SU-DHL-6 (cell line): Measurements from ENCODE around the gene ORM1.

Experiments used
- EZH2phosphoT487 ChIP-seq: fragments of 200-600 bp; sonication (generic), shearing (Covaris generic); conservative IDR thresholded peaks from 2 replicates; pipeline ENCODE4 v1.6.1; 2018; ENCODE audit warnings: mild to moderate bottlenecking, antibody characterized with exemption, low read length, moderate library complexity, mixed read lengths
- TF ChIP-seq, protein P1 (sequence below): fragments of 200-600 bp; sonication (generic); IDR thresholded peaks from one replicate; pipeline ENCODE4 v1.5.1; 2017; ENCODE audit warnings: antibody characterized with exemption, mild to moderate bottlenecking, low read length, moderate library complexity; ENCODE audit not compliant: insufficient read depth, poor library complexity, severe bottlenecking

DNA sequence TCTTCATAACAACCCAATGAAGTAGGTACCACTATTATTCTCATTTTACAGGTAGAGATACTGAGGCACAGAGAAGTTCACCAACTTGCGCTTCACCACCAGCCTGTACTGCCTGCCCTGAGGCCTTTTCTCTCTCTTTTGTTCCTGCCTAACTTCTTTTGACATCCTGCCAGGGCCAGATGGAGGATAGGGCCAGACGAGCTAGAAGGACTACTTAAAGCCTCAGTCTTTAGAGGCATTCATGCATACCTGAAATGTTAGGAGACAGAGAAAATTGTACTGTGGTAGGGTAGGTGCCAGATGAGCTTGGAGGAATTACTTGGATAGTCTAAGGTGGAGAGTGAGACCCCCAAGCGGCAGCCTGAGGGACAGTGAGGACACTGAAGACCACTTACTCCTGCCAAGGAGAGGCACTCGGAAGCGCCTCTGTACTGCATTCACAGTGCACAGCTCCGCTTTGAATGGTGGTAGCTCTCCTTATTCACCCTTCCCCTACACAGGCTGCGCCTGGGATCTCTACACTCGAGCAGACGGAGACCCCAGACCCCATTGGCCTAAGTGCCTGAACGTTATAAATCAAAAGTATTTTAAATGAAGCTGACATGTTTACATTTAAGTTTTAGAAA is 6.2 kb upstream of the ORM1 start:
- no peak for TF ChIP-seq EZH2phosphoT487
- TF ChIP-seq, protein P1, sequence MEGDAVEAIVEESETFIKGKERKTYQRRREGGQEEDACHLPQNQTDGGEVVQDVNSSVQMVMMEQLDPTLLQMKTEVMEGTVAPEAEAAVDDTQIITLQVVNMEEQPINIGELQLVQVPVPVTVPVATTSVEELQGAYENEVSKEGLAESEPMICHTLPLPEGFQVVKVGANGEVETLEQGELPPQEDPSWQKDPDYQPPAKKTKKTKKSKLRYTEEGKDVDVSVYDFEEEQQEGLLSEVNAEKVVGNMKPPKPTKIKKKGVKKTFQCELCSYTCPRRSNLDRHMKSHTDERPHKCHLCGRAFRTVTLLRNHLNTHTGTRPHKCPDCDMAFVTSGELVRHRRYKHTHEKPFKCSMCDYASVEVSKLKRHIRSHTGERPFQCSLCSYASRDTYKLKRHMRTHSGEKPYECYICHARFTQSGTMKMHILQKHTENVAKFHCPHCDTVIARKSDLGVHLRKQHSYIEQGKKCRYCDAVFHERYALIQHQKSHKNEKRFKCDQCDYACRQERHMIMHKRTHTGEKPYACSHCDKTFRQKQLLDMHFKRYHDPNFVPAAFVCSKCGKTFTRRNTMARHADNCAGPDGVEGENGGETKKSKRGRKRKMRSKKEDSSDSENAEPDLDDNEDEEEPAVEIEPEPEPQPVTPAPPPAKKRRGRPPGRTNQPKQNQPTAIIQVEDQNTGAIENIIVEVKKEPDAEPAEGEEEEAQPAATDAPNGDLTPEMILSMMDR = no peak
